OCI-LY7 (cell line): Measurements from ENCODE around the gene OR52N5.

Experiments
- EZH2phosphoT487 ChIP-seq: fragments of 200-600 bp; sonication (generic); IDR thresholded peaks from 2 replicates; pipeline ENCODE4 v1.6.1; 2018; ENCODE audit warnings: low read depth, borderline replicate concordance, mild to moderate bottlenecking, mixed run types, antibody characterized with exemption, low read length, moderate library complexity, mixed read lengths
- TF ChIP-seq, protein P1 (sequence below): fragments of 200-600 bp; sonication (generic); conservative IDR thresholded peaks from 2 replicates; pipeline ENCODE4 v1.5.1; 2014; ENCODE audit warnings: mild to moderate bottlenecking, antibody characterized with exemption, low read length, moderate library complexity, mixed read lengths

DNA sequence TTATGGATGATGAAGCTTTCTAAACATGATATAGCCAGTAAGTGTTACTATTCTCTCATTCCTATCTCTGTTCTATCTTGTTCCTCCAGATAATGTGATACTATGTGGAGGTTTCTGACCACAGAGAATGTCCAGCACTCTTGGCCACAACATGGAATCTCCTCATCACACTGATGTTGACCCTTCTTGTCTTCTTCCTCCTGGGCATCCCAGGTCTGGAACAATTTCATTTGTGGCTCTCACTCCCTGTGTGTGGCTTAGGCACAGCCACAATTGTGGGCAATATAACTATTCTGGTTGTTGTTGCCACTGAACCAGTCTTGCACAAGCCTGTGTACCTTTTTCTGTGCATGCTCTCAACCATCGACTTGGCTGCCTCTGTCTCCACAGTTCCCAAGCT is 56.8 kb downstream of the OR52N5 start:
- TF ChIP-seq, protein P1, sequence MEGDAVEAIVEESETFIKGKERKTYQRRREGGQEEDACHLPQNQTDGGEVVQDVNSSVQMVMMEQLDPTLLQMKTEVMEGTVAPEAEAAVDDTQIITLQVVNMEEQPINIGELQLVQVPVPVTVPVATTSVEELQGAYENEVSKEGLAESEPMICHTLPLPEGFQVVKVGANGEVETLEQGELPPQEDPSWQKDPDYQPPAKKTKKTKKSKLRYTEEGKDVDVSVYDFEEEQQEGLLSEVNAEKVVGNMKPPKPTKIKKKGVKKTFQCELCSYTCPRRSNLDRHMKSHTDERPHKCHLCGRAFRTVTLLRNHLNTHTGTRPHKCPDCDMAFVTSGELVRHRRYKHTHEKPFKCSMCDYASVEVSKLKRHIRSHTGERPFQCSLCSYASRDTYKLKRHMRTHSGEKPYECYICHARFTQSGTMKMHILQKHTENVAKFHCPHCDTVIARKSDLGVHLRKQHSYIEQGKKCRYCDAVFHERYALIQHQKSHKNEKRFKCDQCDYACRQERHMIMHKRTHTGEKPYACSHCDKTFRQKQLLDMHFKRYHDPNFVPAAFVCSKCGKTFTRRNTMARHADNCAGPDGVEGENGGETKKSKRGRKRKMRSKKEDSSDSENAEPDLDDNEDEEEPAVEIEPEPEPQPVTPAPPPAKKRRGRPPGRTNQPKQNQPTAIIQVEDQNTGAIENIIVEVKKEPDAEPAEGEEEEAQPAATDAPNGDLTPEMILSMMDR = no peak
- no peak for TF ChIP-seq EZH2phosphoT487
